Activated T-helper 2 cell treated with anti-CD3 and anti-CD28 coated beads, Interferon-gamma antibody, Interleukin-2, Interleukin-4, amounts not matched to agents 10 μg/mL and 5 μg/mL and 100 μg/mL, durations not matched to agents 14 hours and 24 hours and 36 hours (primary cell): ENCODE measurements around the gene PPP1R14D. TPM values are rescaled to one million over a fixed set of nuclear protein-coding genes. Genes with fewer than 3 reads are reported as not detected.

Source experiments
- DNase-seq: peaks from one replicate; pipeline ENCODE4 v3.0.0; 2021; ENCODE audit warnings: low spot score
- H3K27ac Mint-ChIP-seq: one replicate; pipeline ENCODE4 v1.8.0; 2021; ENCODE audit warnings: mixed read lengths
- H3K27me3 Mint-ChIP-seq: one replicate; pipeline ENCODE4 v1.8.0; 2021; ENCODE audit warnings: low read depth, mixed read lengths
- H3K36me3 Mint-ChIP-seq: one replicate; pipeline ENCODE4 v1.8.0; 2021; ENCODE audit warnings: low read depth, mixed read lengths
- H3K4me1 Mint-ChIP-seq: one replicate; pipeline ENCODE4 v1.8.0; 2021; ENCODE audit warnings: low read depth, mixed read lengths
- H3K4me3 Mint-ChIP-seq: one replicate; pipeline ENCODE4 v1.8.0; 2021; ENCODE audit warnings: low read depth, mild to moderate bottlenecking, moderate library complexity, mixed read lengths
- H3K9me3 Mint-ChIP-seq: one replicate; pipeline ENCODE4 v1.8.0; 2021; ENCODE audit warnings: mixed read lengths
- intact Hi-C: fragments of 100-400 bp; cut with micrococcal nuclease; formaldehyde crosslinking; loops from one replicate; pipeline ENCODE4 v1.15.1; 2023
- total RNA-seq: library from RNA; stranded (reverse); gene quantifications from 2 replicates; pipeline ENCODE4 v1.2.3, GENCODE V29; 2022

The PPP1R14D gene
- total RNA-seq, 1 donor from 2014 or later = not detected

GRCh38 chr15:40826423-40827075 is 2.0 kb downstream of the PPP1R14D start:
- no peak overlapping the region for H3K27ac Mint-ChIP-seq
- intact Hi-C loops = no loop called here
- no peaks in the 10 kb centered on the region for H3K27me3 Mint-ChIP-seq
- H3K9me3 Mint-ChIP-seq = no peaks in the 10 kb centered on the region
- H3K4me3 Mint-ChIP-seq = no peak overlapping the region
- no peaks in the 10 kb centered on the region for H3K36me3 Mint-ChIP-seq
- H3K4me1 Mint-ChIP-seq = no peaks in the 10 kb centered on the region
- no peak for DNase-seq

- DNase-seq = no peak
- Mint-ChIP-seq H3K4me1 (no peaks in the 10 kb centered on the region), H3K36me3 (no peaks in the 10 kb centered on the region), H3K27me3 (no peaks in the 10 kb centered on the region), H3K27ac (no peak overlapping the region), H3K4me3 (no peak overlapping the region), H3K9me3 (no peaks in the 10 kb centered on the region)
- intact Hi-C loops = no loop called here
Measured at GRCh38 chr15:40825661-40826422, 2.7 kb downstream of the PPP1R14D start.

- Mint-ChIP-seq H3K27ac (no peak overlapping the region), H3K27me3 (peaks cover 2% of the 10 kb centered on the region), H3K9me3 (no peaks in the 10 kb centered on the region), H3K36me3 (no peaks in the 10 kb centered on the region), H3K4me3 (no peak overlapping the region), H3K4me1 (no peaks in the 10 kb centered on the region)
- intact Hi-C loops = no loop called here
- no peak for DNase-seq
Measured at GRCh38 chr15:40823572-40824343, 4.8 kb downstream of the PPP1R14D start.

- Mint-ChIP-seq H3K4me3 (no peak overlapping the region), H3K4me1 (no peaks in the 10 kb centered on the region), H3K27ac (no peak overlapping the region), H3K27me3 (peaks cover 2% of the 10 kb centered on the region), H3K9me3 (no peaks in the 10 kb centered on the region), H3K36me3 (no peaks in the 10 kb centered on the region)
- intact Hi-C loops = no loop called here
- no peak for DNase-seq
Measured at GRCh38 chr15:40821195-40821594, 7.3 kb downstream of the PPP1R14D start.

- Mint-ChIP-seq H3K4me3 (no peak overlapping the region), H3K36me3 (peaks cover 3% of the 10 kb centered on the region), H3K27ac (no peak overlapping the region), H3K4me1 (no peaks in the 10 kb centered on the region), H3K9me3 (no peaks in the 10 kb centered on the region), H3K27me3 (peaks cover 2% of the 10 kb centered on the region)
- DNase-seq = no peak
- intact Hi-C loops = no loop called here
Measured at GRCh38 chr15:40819048-40819447, 9.5 kb downstream of the PPP1R14D start.

GRCh38 chr15:40815042-40815698 is 13.3 kb downstream of the PPP1R14D start:
- Mint-ChIP-seq H3K4me3 (no peak overlapping the region), H3K9me3 (no peaks in the 10 kb centered on the region), H3K36me3 (peaks cover 27% of the 10 kb centered on the region), H3K4me1 (no peaks in the 10 kb centered on the region), H3K27me3 (no peaks in the 10 kb centered on the region), H3K27ac (no peak overlapping the region)
- DNase-seq = no peak
- intact Hi-C loops = no loop called here

GRCh38 chr15:40812721-40813425 is 15.6 kb downstream of the PPP1R14D start:
- no peak overlapping the region for H3K4me3 Mint-ChIP-seq
- no peaks in the 10 kb centered on the region for H3K9me3 Mint-ChIP-seq
- no peak overlapping the region for H3K27ac Mint-ChIP-seq
- peaks cover 35% of the 10 kb centered on the region for H3K36me3 Mint-ChIP-seq
- intact Hi-C loops = no loop called here
- H3K4me1 Mint-ChIP-seq = peaks cover 13% of the 10 kb centered on the region
- H3K27me3 Mint-ChIP-seq = no peaks in the 10 kb centered on the region
- no peak for DNase-seq

- DNase-seq = no peak
- intact Hi-C loops = no loop called here
- peak overlapping the region; percentile 96 for H3K4me3 Mint-ChIP-seq
Measured at GRCh38 chr15:40808861-40809450, 19.6 kb downstream of the PPP1R14D start.

GRCh38 chr15:40807888-40808461 is 20.5 kb downstream of the PPP1R14D start:
- Mint-ChIP-seq H3K36me3 (peaks cover 27% of the 10 kb centered on the region), H3K27ac (peak overlapping the region; percentile 63), H3K4me3 (peak overlapping the region; percentile 96), H3K9me3 (no peaks in the 10 kb centered on the region), H3K27me3 (no peaks in the 10 kb centered on the region), H3K4me1 (peaks cover 18% of the 10 kb centered on the region)
- intact Hi-C loops = loop anchor here (1.0 kb wide), 5 partner anchors 36 to 423 kb away; partner anchors contain the start of genes CHP1, RMDN3, SPINT1 and VPS18
- no peak for DNase-seq

More at GRCh38 chr15:40808861-40809450, 19.6 kb downstream of the PPP1R14D start:
- Mint-ChIP-seq H3K4me1 (peaks cover 18% of the 10 kb centered on the region), H3K36me3 (peaks cover 31% of the 10 kb centered on the region), H3K9me3 (no peaks in the 10 kb centered on the region), H3K27me3 (no peaks in the 10 kb centered on the region), H3K27ac (no peak overlapping the region)

GRCh38 chr15:40807028-40807887 is 21.2 kb downstream of the PPP1R14D start, which contains the start of the genes DNAJC17 and ZFYVE19:
Gene DNAJC17, minus strand, starts transcription at chr15:40807473. Its CDS starts 27 bp downstream, at chr15:40807446.
Gene ZFYVE19, plus strand, starts transcription at chr15:40807089. Its CDS starts 501 bp downstream, at chr15:40807590.
- peak; percentile 93 for DNase-seq
- intact Hi-C loops = loop anchor here (1.0 kb wide), 5 partner anchors 37 to 424 kb away; partner anchors contain the start of genes CHP1, RMDN3, SPINT1 and VPS18
- Mint-ChIP-seq H3K36me3 (peaks cover 22% of the 10 kb centered on the region), H3K27me3 (no peaks in the 10 kb centered on the region), H3K27ac (peak within 1 kb of the TSS; percentile 98), H3K4me1 (peaks cover 18% of the 10 kb centered on the region), H3K4me3 (peak within 1 kb of the TSS; percentile 96), H3K9me3 (no peaks in the 10 kb centered on the region)
